SK-N-SH (cell line): ENCODE measurements around the gene CD38.

Experiments used
- EP300 ChIP-seq, 2 experiments: IDR thresholded peaks; 2 replicates each; pipeline versions ENCODE4 v1.4.0 to v1.6.1; 2012; ENCODE audit warnings: borderline replicate concordance in 1 of 2, low read depth in 1 of 2, low read length in 1 of 2
- FOSL2 ChIP-seq: IDR thresholded peaks from 2 replicates; pipeline ENCODE4 v1.4.0; 2012; ENCODE audit warnings: low read depth, mild to moderate bottlenecking, moderate library complexity, borderline replicate concordance
- FOXM1 ChIP-seq: IDR thresholded peaks from 2 replicates; pipeline ENCODE4 v1.4.0; 2012; ENCODE audit warnings: low read depth, mild to moderate bottlenecking
- GABPA ChIP-seq: IDR thresholded peaks from 2 replicates; pipeline ENCODE4 v1.4.0; 2012; ENCODE audit warnings: low read depth, mild to moderate bottlenecking
- MXI1 ChIP-seq: IDR thresholded peaks from 2 replicates; pipeline ENCODE4 v1.6.1; 2012; ENCODE audit warnings: mild to moderate bottlenecking, low read depth, low read length, improper control_type of control experiment
- NFIC ChIP-seq: IDR thresholded peaks from 2 replicates; pipeline ENCODE4 v1.4.0; 2012; ENCODE audit warnings: borderline replicate concordance
- POLR2AphosphoS5 ChIP-seq: IDR thresholded peaks from 2 replicates; pipeline ENCODE4 v1.6.1; 2012; ENCODE audit warnings: low read depth, low read length
- RAD21 ChIP-seq: IDR thresholded peaks from 2 replicates; pipeline ENCODE4 v1.6.1; 2012; ENCODE audit warnings: mild to moderate bottlenecking, low read length
- RCOR1 ChIP-seq: fragments of 150-350 bp; IDR thresholded peaks from 2 replicates; pipeline ENCODE4 v1.6.1; 2017; ENCODE audit warnings: antibody characterized with exemption, low read length
- TF ChIP-seq, protein P1 (sequence below): IDR thresholded peaks from 2 replicates; pipeline ENCODE4 v1.4.0; 2012; ENCODE audit warnings: low read depth, borderline replicate concordance
- TF ChIP-seq, protein P2 (sequence below): IDR thresholded peaks from 2 replicates; pipeline ENCODE4 v1.4.0; 2012; ENCODE audit warnings: low read depth
- TF ChIP-seq, protein P3 (sequence below): fragments of 200-600 bp; sonication (generic); IDR thresholded peaks from 2 replicates; pipeline ENCODE4 v1.6.1; 2017; ENCODE audit warnings: antibody characterized with exemption, mild to moderate bottlenecking, moderate library complexity

DNA sequence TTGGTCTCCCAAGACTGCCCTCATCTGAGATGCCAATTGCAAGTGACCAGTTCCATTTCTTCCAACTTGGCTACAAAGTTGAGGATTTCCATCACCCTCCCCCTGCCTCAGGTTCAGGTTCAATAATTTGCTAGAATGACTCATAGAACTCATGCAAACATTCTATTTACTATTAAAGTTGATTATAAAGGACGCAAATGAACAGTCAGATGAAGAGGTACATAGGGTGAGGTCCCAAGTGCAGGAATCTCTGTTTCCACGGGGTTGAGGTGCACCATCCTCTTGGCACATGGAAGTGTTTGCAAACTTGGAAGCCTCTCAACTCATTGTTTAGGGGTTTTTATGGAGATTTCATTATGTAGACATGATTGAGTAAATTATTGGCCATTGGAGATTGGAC is 119.4 kb downstream of the CD38 start:
- TF ChIP-seq RAD21 (no peak), GABPA (no peak), NFIC (no peak), FOSL2 (no peak), MXI1 (no peak), FOXM1 (no peak), EP300 (IDR thresholded peaks at IDR 0.05; ENCODE audit: borderline replicate concordance in 1 of 2, low read depth in 1 of 2, low read length in 1 of 2) (no peak), RCOR1 (no peak), POLR2AphosphoS5 (no peak)
- TF ChIP-seq, protein P1, sequence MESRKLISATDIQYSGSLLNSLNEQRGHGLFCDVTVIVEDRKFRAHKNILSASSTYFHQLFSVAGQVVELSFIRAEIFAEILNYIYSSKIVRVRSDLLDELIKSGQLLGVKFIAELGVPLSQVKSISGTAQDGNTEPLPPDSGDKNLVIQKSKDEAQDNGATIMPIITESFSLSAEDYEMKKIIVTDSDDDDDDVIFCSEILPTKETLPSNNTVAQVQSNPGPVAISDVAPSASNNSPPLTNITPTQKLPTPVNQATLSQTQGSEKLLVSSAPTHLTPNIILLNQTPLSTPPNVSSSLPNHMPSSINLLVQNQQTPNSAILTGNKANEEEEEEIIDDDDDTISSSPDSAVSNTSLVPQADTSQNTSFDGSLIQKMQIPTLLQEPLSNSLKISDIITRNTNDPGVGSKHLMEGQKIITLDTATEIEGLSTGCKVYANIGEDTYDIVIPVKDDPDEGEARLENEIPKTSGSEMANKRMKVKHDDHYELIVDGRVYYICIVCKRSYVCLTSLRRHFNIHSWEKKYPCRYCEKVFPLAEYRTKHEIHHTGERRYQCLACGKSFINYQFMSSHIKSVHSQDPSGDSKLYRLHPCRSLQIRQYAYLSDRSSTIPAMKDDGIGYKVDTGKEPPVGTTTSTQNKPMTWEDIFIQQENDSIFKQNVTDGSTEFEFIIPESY, result no peak
- TF ChIP-seq, protein P2, sequence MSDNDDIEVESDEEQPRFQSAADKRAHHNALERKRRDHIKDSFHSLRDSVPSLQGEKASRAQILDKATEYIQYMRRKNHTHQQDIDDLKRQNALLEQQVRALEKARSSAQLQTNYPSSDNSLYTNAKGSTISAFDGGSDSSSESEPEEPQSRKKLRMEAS, result no peak
- TF ChIP-seq, protein P3, sequence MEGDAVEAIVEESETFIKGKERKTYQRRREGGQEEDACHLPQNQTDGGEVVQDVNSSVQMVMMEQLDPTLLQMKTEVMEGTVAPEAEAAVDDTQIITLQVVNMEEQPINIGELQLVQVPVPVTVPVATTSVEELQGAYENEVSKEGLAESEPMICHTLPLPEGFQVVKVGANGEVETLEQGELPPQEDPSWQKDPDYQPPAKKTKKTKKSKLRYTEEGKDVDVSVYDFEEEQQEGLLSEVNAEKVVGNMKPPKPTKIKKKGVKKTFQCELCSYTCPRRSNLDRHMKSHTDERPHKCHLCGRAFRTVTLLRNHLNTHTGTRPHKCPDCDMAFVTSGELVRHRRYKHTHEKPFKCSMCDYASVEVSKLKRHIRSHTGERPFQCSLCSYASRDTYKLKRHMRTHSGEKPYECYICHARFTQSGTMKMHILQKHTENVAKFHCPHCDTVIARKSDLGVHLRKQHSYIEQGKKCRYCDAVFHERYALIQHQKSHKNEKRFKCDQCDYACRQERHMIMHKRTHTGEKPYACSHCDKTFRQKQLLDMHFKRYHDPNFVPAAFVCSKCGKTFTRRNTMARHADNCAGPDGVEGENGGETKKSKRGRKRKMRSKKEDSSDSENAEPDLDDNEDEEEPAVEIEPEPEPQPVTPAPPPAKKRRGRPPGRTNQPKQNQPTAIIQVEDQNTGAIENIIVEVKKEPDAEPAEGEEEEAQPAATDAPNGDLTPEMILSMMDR, result no peak
